ENCODE data around the gene JAZF1. TPM values are rescaled to one million over a fixed set of nuclear protein-coding genes. Genes with fewer than 3 reads are reported as not detected.

JAZF1 gene
- total and polyA plus RNA-seq, 2 donors (not counting 1 experiment from before 2014, with no cell fraction given) = 14.0 to 38.6 TPM

DNA sequence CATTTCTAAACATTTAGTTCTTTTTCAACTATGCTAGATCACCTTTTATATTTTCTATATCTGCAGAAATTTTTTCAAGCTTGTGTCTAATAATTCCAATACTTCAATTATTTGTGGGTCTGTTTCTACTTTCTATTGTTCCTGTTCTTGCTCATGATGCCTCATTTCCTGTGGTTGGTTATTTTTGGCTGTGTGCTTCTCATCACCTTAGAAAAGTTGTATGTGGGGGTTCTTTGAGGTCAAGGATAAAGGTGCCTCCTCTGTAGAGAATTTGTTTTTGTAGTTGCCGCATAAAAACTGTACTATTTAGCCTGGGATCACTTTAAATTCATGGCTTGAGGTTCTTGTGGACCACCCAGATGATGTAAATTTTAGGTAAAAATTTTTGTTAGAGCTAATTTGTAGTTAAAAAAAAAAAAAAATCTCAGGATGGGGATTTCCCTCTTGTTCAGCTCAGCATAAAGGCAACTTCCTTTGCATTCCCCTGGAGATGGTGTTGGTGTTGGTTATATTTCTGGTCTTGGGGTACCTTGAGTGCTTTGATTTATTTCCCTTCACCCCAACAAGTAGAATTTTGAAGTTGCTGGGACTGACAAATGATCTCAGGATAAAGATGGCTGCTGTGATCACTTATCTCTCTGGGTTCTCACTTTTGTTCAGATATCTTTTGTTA is 27.0 kb upstream of the JAZF1 start:
- H3K9me3 Mint-ChIP-seq (ENCODE audit: insufficient read depth) = peaks cover 10% of the 10 kb centered on the region
- H3K4me3 ChIP-seq (ENCODE audit: control extremely low read depth in 1 of 5, extremely low read depth in 1 of 5, insufficient read depth in 1 of 5, low read depth in 2 of 5, low read length in 4 of 5) = peak overlapping the region in 1 of 5 experiments; percentile 26
- CTCF ChIA-PET = interaction anchor here (0.6 to 1.4 kb wide), 4 partner anchors 25 to 111 kb away, joined by 3 read pairs; no protein-coding TSS in a partner anchor
- peak overlapping the region; percentile 80 for H3K27ac Mint-ChIP-seq
- no peak for TF ChIP-seq EZH2 (IDR thresholded peaks at IDR 0.05; ENCODE audit: borderline replicate concordance, insufficient read depth, low read depth, low read length, poor library complexity, severe bottlenecking)
- TF ChIP-seq, protein P1, sequence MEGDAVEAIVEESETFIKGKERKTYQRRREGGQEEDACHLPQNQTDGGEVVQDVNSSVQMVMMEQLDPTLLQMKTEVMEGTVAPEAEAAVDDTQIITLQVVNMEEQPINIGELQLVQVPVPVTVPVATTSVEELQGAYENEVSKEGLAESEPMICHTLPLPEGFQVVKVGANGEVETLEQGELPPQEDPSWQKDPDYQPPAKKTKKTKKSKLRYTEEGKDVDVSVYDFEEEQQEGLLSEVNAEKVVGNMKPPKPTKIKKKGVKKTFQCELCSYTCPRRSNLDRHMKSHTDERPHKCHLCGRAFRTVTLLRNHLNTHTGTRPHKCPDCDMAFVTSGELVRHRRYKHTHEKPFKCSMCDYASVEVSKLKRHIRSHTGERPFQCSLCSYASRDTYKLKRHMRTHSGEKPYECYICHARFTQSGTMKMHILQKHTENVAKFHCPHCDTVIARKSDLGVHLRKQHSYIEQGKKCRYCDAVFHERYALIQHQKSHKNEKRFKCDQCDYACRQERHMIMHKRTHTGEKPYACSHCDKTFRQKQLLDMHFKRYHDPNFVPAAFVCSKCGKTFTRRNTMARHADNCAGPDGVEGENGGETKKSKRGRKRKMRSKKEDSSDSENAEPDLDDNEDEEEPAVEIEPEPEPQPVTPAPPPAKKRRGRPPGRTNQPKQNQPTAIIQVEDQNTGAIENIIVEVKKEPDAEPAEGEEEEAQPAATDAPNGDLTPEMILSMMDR (IDR thresholded peaks at IDR 0.05) = no peak
- peak; percentile 62 for DNase-seq
- POLR2A ChIA-PET = no interaction called here
- peaks cover 44 to 64% of the 10 kb centered on the region in 2 donors for H3K4me1 ChIP-seq (ENCODE audit: control insufficient read depth in 2 of 2, insufficient read depth in 2 of 2, low read length in 2 of 2)
- WGBS (ENCODE audit: insufficient coverage) = 0% methylated on average over 1 of the region's 1 CpG
- no peaks in the 10 kb centered on the region for H3K36me3 ChIP-seq (replicated peaks in 1 of 2; ENCODE audit: control extremely low read depth in 1 of 2, control insufficient read depth in 1 of 2, extremely low read depth in 1 of 2, insufficient read depth in 2 of 2, low read length in 1 of 2)
- no peaks in the 10 kb centered on the region for H3K79me2 ChIP-seq (ENCODE audit: control insufficient read depth, insufficient read depth, low read length)
- intact Hi-C loops (cut with micrococcal nuclease) = loop anchor here (10.0 kb wide), 1 partner anchor 53 kb away; no protein-coding TSS in a partner anchor
- H3K9ac ChIP-seq (ENCODE audit: low read length) = peak overlapping the region; percentile 19
- H3K4me3 Mint-ChIP-seq = peak overlapping the region; percentile 50
- no peaks in the 10 kb centered on the region for H4K20me1 ChIP-seq (ENCODE audit: control insufficient read depth, insufficient read depth, low read length, poor library complexity, severe bottlenecking)
- peaks cover 2 to 12% (median 10%) of the 10 kb centered on the region in 3 donors for H3K9me3 ChIP-seq (ENCODE audit: control extremely low read depth in 1 of 3, control insufficient read depth in 2 of 3, insufficient read depth in 1 of 3, low read length in 2 of 3)
- peaks cover 66% of the 10 kb centered on the region for H3K4me1 Mint-ChIP-seq
- H3K27ac ChIP-seq (ENCODE audit: low read length in 2 of 2) = peak overlapping the region; percentile 70 to 71
- H2AFZ ChIP-seq (ENCODE audit: insufficient read depth, low read depth, low read length, poor library complexity, severe bottlenecking) = no peak overlapping the region
- no peaks in the 10 kb centered on the region for H3K27me3 ChIP-seq (replicated peaks in 1 of 4; ENCODE audit: control extremely low read depth in 1 of 4, control insufficient read depth in 3 of 4, insufficient read depth in 4 of 4, low read length in 3 of 4)
- H3K4me2 ChIP-seq (replicated peaks; ENCODE audit: low read depth, low read length, poor library complexity, severe bottlenecking) = peak overlapping the region; percentile 52
- peak; percentile 69 for ATAC-seq (ENCODE audit: low read depth)
- no peaks in the 10 kb centered on the region for H3K27me3 Mint-ChIP-seq

DNA sequence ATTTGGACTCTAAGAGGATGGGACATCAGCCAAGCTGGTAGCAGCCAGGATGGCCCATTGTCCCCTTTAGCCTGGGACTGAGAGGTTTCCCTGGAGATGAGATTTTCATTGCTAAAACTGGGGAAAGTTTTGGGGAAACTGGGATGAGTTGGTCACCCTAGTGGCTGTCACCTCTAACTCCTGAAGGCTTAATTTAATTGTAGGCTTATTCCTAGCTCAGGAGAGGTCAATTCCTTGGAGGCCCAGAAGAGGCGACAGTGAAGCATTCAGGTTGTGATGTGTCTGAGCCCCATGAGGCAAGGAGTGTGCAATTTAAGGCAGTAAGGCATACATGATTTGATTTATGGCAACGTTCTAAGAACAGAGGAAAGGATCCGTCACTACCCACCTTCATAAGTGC is 24.9 kb upstream of the JAZF1 start:
- 100% methylated on average over 1 of the region's 3 CpGs for whole genome bisulfite sequencing (ENCODE audit: insufficient coverage)
- ATAC-seq (ENCODE audit: low read depth) = no peak
- DNase-seq = no peak
- Mint-ChIP-seq H3K4me1 (peaks cover 74% of the 10 kb centered on the region), H3K27ac (no peak overlapping the region), H3K9me3 (ENCODE audit: insufficient read depth) (peaks cover 10% of the 10 kb centered on the region), H3K27me3 (no peaks in the 10 kb centered on the region), H3K4me3 (peak overlapping the region; percentile 8)
- Histone ChIP-seq H2AFZ (ENCODE audit: insufficient read depth, low read depth, low read length, poor library complexity, severe bottlenecking) (no peak overlapping the region), H3K9ac (ENCODE audit: low read length) (no peak overlapping the region), H3K79me2 (ENCODE audit: control insufficient read depth, insufficient read depth, low read length) (no peaks in the 10 kb centered on the region), H3K36me3 (replicated peaks in 1 of 2; ENCODE audit: control extremely low read depth in 1 of 2, control insufficient read depth in 1 of 2, extremely low read depth in 1 of 2, insufficient read depth in 2 of 2, low read length in 1 of 2) (no peaks in the 10 kb centered on the region), H4K20me1 (ENCODE audit: control insufficient read depth, insufficient read depth, low read length, poor library complexity, severe bottlenecking) (no peaks in the 10 kb centered on the region), H3K4me1 (ENCODE audit: control insufficient read depth in 2 of 2, insufficient read depth in 2 of 2, low read length in 2 of 2) (peaks cover 58 to 83% of the 10 kb centered on the region in 2 donors), H3K4me3 (ENCODE audit: control extremely low read depth in 1 of 5, extremely low read depth in 1 of 5, insufficient read depth in 1 of 5, low read depth in 2 of 5, low read length in 4 of 5) (no peak overlapping the region), H3K4me2 (replicated peaks; ENCODE audit: low read depth, low read length, poor library complexity, severe bottlenecking) (no peak overlapping the region), H3K27me3 (replicated peaks in 1 of 4; ENCODE audit: control extremely low read depth in 1 of 4, control insufficient read depth in 3 of 4, insufficient read depth in 4 of 4, low read length in 3 of 4) (no peaks in the 10 kb centered on the region), H3K27ac (ENCODE audit: low read length in 2 of 2) (no peak overlapping the region), H3K9me3 (ENCODE audit: control extremely low read depth in 1 of 3, control insufficient read depth in 2 of 3, insufficient read depth in 1 of 3, low read length in 2 of 3) (peaks cover 0 to 16% (median 14%) of the 10 kb centered on the region in 3 donors)
- TF ChIP-seq EZH2 (IDR thresholded peaks at IDR 0.05; ENCODE audit: borderline replicate concordance, insufficient read depth, low read depth, low read length, poor library complexity, severe bottlenecking) = no peak
- TF ChIP-seq, protein P1 (IDR thresholded peaks at IDR 0.05) = no peak
- ChIA-PET POLR2A (no interaction called here), CTCF (interaction anchor here (1.1 kb wide), 1 partner anchor 10 kb away, joined by 3 read pairs; no protein-coding TSS in a partner anchor)
- intact Hi-C loops (cut with micrococcal nuclease) = loop anchor here (10.0 kb wide), 1 partner anchor 51 kb away; no protein-coding TSS in a partner anchor

Measured in B cell (primary cell).